DND-41 (cell line): ENCODE measurements around the gene MECR.

Experiments used
- CTCF ChIP-seq: IDR thresholded peaks from 2 replicates; pipeline ENCODE4 v1.5.1; 2012; ENCODE audit warnings: borderline replicate concordance, low read length, moderate library complexity, mild to moderate bottlenecking; ENCODE audit not compliant: poor library complexity, severe bottlenecking; ENCODE audit errors: extremely low read depth
- EZH2 ChIP-seq: IDR thresholded peaks from 3 replicates; pipeline ENCODE4 v1.6.1; 2012; ENCODE audit warnings: borderline replicate concordance, low read depth, mild to moderate bottlenecking, moderate library complexity, low read length, inconsistent platforms; ENCODE audit not compliant: severe bottlenecking

DNA sequence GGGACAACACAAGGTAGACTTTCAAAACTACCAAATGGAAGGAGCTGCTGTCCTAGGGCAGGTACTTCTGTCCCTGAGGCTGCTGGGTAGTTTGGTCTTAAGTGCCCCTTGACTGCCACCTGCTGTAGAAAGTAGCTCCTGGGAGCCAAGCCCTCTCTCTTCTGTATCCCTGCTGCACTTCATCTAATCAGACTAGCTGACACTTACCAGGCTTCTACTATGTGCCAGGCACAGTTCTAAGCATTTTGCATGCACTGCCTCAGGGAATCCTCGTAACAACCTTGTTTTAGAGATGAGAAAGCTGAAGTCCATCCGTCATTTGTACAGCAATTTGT lies 33.2 kb downstream of the MECR start:
- TF ChIP-seq CTCF (peak; percentile 58), EZH2 (no peak)
